WTC11 (cell line): ENCODE results near the gene PCSK2. TPM values are rescaled to one million over a fixed set of nuclear protein-coding genes. Genes with fewer than 3 reads are reported as not detected.

ENCODE experiments used
- ATAC-seq: fragments of 200-7000 bp; cut with Tn5 transposase; 2 replicates; pipeline ENCODE4 v1.10.0; 2021; ENCODE audit warnings: mild to moderate bottlenecking, moderate library complexity
- CTCF ChIA-PET: fragments of 300-600 bp; sonication (Branson Sonifier 250); formaldehyde crosslinking; loops from one replicate; lab custom pipeline; 2021; ENCODE audit warnings: antibody characterized with exemption; lab: Charles Lee
- POLR2A ChIA-PET: fragments of 350-600 bp; sonication (Branson Sonifier 250); formaldehyde crosslinking; loops from one replicate; lab custom pipeline; 2021; ENCODE audit warnings: antibody characterized with exemption; lab: Charles Lee
- DNase-seq: peaks from one replicate; pipeline ENCODE4 v3.0.0; 2021; ENCODE audit warnings: low spot score
- H3K27ac Mint-ChIP-seq: 2 replicates; pipeline ENCODE4 v1.8.0; 2021; ENCODE audit warnings: mixed read lengths
- H3K27me3 Mint-ChIP-seq: 2 replicates; pipeline ENCODE4 v1.8.0; 2021; ENCODE audit warnings: low read depth, mild to moderate bottlenecking, moderate library complexity, mixed read lengths
- H3K36me3 Mint-ChIP-seq: 2 replicates; pipeline ENCODE4 v1.8.0; 2021; ENCODE audit warnings: mixed read lengths
- H3K4me1 Mint-ChIP-seq: 2 replicates; pipeline ENCODE4 v1.8.0; 2022; ENCODE audit warnings: mixed read lengths
- H3K4me3 Mint-ChIP-seq: 2 replicates; pipeline ENCODE4 v1.8.0; 2021; ENCODE audit warnings: mild to moderate bottlenecking, moderate library complexity, mixed read lengths
- H3K9me3 Mint-ChIP-seq: 2 replicates; pipeline ENCODE4 v1.8.0; 2021; ENCODE audit warnings: mixed read lengths
- AFF4 ChIP-seq: sonication (generic); formaldehyde crosslinking; IDR thresholded peaks from 2 replicates; pipeline ENCODE4 v1.8.1; 2023; ENCODE audit warnings: mild to moderate bottlenecking, missing genetic modification reagents, borderline replicate concordance
- ATF1 ChIP-seq: sonication (generic); formaldehyde crosslinking; IDR thresholded peaks from 2 replicates; pipeline ENCODE4 v1.8.1; 2023; ENCODE audit warnings: mild to moderate bottlenecking, moderate library complexity, missing genetic modification reagents
- E2F1 ChIP-seq: sonication (generic); formaldehyde crosslinking; IDR thresholded peaks from 2 replicates; pipeline ENCODE4 v1.8.0; 2022; ENCODE audit warnings: mild to moderate bottlenecking, missing genetic modification reagents
- ELF4 ChIP-seq: sonication (generic); formaldehyde crosslinking; IDR thresholded peaks from 2 replicates; pipeline ENCODE4 v1.8.1; 2022; ENCODE audit warnings: low read depth, mild to moderate bottlenecking, moderate library complexity, missing genetic modification reagents
- EMX1 ChIP-seq: fragments of 250-450 bp; sonication (Bioruptor Pico); IDR thresholded peaks from 2 replicates; pipeline ENCODE4 v1.8.0; 2021; ENCODE audit warnings: mild to moderate bottlenecking
- ETV6 ChIP-seq: sonication (generic); formaldehyde crosslinking; IDR thresholded peaks from 2 replicates; pipeline ENCODE4 v1.8.1; 2022; ENCODE audit warnings: mild to moderate bottlenecking, missing genetic modification reagents
- FOXJ3 ChIP-seq: sonication (generic); formaldehyde crosslinking; IDR thresholded peaks from 2 replicates; pipeline ENCODE4 v1.9.0; 2021; ENCODE audit warnings: missing genetic modification reagents, mild to moderate bottlenecking, borderline replicate concordance
- FOXP1 ChIP-seq: sonication (generic); formaldehyde crosslinking; IDR thresholded peaks from 2 replicates; pipeline ENCODE4 v1.8.0; 2022; ENCODE audit warnings: missing genetic modification reagents, mild to moderate bottlenecking, moderate library complexity, borderline replicate concordance
- HMGXB4 ChIP-seq: sonication (generic); formaldehyde crosslinking; IDR thresholded peaks from 2 replicates; pipeline ENCODE4 v1.8.1; 2023; ENCODE audit warnings: mild to moderate bottlenecking, moderate library complexity, missing genetic modification reagents
- IRF2 ChIP-seq: sonication (generic); formaldehyde crosslinking; IDR thresholded peaks from 2 replicates; pipeline ENCODE4 v1.8.0; 2022; ENCODE audit warnings: low read depth, missing genetic modification reagents, borderline replicate concordance
- NR1H2 ChIP-seq: sonication (generic); formaldehyde crosslinking; IDR thresholded peaks from 2 replicates; pipeline ENCODE4 v1.9.0; 2021; ENCODE audit warnings: mild to moderate bottlenecking, moderate library complexity, missing genetic modification reagents
- PRDM15 ChIP-seq: sonication (generic); formaldehyde crosslinking; IDR thresholded peaks from 2 replicates; pipeline ENCODE4 v1.8.0; 2022; ENCODE audit warnings: missing genetic modification reagents
- RORB ChIP-seq: fragments of 250-450 bp; sonication (Bioruptor Pico); IDR thresholded peaks from 2 replicates; pipeline ENCODE4 v1.9.0; 2021; ENCODE audit warnings: mild to moderate bottlenecking
- ZNF121 ChIP-seq: sonication (generic); formaldehyde crosslinking; IDR thresholded peaks from 2 replicates; pipeline ENCODE4 v1.8.0; 2023; ENCODE audit warnings: missing genetic modification reagents
- ZNF263 ChIP-seq: sonication (generic); formaldehyde crosslinking; IDR thresholded peaks from 2 replicates; pipeline ENCODE4 v1.8.1; 2022; ENCODE audit warnings: low read depth, mild to moderate bottlenecking, moderate library complexity, missing genetic modification reagents
- ZNF416 ChIP-seq: fragments of 250-450 bp; sonication (Bioruptor Pico); IDR thresholded peaks from 2 replicates; pipeline ENCODE4 v1.9.0; 2021; ENCODE audit warnings: mild to moderate bottlenecking, inconsistent platforms
- total RNA-seq: library from RNA; stranded (reverse); gene quantifications from 3 replicates; pipeline ENCODE4 v1.2.3, GENCODE V29; 2021

Gene PCSK2
- total RNA-seq, 1 experiment from 2014 or later = 0.74 TPM

GRCh38 chr20:17390655-17391054, 163.8 kb downstream of the PCSK2 start:
- TF ChIP-seq EMX1 (no peak), PRDM15 (CRISPR knock-in tag) (no peak), RORB (CRISPR knock-in tag) (no peak), E2F1 (CRISPR knock-in tag) (no peak), ELF4 (CRISPR knock-in tag) (no peak), IRF2 (CRISPR knock-in tag) (no peak), FOXJ3 (CRISPR knock-in tag) (no peak), NR1H2 (no peak), ATF1 (CRISPR knock-in tag) (no peak), AFF4 (CRISPR knock-in tag) (no peak), ETV6 (no peak), ZNF416 (CRISPR knock-in tag) (no peak)
- TF ChIP-seq, all 79 proteins: peak for 0
- H3K4me1 Mint-ChIP-seq = no peaks in the 10 kb centered on the region
- no peaks in the 10 kb centered on the region for H3K36me3 Mint-ChIP-seq
- ChIA-PET POLR2A (no interaction called here), CTCF (no interaction called here)
- ATAC-seq = no peak
- H3K27ac Mint-ChIP-seq = no peak overlapping the region
- H3K27me3 Mint-ChIP-seq = no peaks in the 10 kb centered on the region
- no peaks in the 10 kb centered on the region for H3K9me3 Mint-ChIP-seq
- no peak overlapping the region for H3K4me3 Mint-ChIP-seq
- no peak for DNase-seq

- no peaks in the 10 kb centered on the region for H3K36me3 Mint-ChIP-seq
- H3K27ac Mint-ChIP-seq = no peak overlapping the region
- POLR2A ChIA-PET = no interaction called here
- H3K9me3 Mint-ChIP-seq = no peaks in the 10 kb centered on the region
- no peaks in the 10 kb centered on the region for H3K27me3 Mint-ChIP-seq
- no peak for TF ChIP-seq HMGXB4
- TF ChIP-seq FOXP1 (CRISPR knock-in tag) = no peak
- no peak for TF ChIP-seq ZNF263 (CRISPR knock-in tag)
- TF ChIP-seq ZNF121 (CRISPR knock-in tag) = no peak
- TF ChIP-seq, all 79 proteins: peak for 0
- no peak overlapping the region for H3K4me3 Mint-ChIP-seq
- CTCF ChIA-PET = no interaction called here
- DNase-seq = no peak
- no peak for ATAC-seq
- no peaks in the 10 kb centered on the region for H3K4me1 Mint-ChIP-seq
These were observed 164.4 kb downstream of the PCSK2 start for GRCh38 chr20:17391127-17391771.
